ENCODE measurements around the gene GRAP2. TPM values are rescaled to one million over a fixed set of nuclear protein-coding genes. Genes with fewer than 3 reads are reported as not detected.

The GRAP2 gene
- total and polyA plus RNA-seq, 10 of the 15 experiments (the other 5 are each of a cell fraction or from before 2014, with no cell fraction given) = 3.3 to 79.1 (median 59.6) TPM

DNA sequence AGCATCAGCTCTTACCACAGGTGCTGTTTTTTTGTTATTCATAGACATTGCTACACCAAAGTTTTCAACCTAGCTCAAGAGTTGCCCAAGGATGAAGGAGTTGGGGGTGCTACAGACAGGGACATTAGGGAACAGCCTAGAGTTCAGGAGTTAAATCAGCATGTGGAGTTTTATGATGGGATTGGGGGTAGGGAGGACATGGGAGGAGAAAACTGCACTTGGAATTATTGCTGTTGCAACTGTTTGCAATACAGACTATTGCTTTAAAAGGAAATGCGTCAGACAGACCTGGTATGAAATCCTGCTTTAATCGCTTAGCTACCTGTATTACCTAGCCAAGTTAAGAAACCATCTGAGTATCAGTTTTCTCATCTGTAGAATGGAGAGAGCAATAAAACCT lies 65.6 kb downstream of the GRAP2 start (continued):
- no peak for TF ChIP-seq SKIL (IDR thresholded peaks at IDR 0.05; ENCODE audit: low read depth, poor library complexity, severe bottlenecking)

DNA sequence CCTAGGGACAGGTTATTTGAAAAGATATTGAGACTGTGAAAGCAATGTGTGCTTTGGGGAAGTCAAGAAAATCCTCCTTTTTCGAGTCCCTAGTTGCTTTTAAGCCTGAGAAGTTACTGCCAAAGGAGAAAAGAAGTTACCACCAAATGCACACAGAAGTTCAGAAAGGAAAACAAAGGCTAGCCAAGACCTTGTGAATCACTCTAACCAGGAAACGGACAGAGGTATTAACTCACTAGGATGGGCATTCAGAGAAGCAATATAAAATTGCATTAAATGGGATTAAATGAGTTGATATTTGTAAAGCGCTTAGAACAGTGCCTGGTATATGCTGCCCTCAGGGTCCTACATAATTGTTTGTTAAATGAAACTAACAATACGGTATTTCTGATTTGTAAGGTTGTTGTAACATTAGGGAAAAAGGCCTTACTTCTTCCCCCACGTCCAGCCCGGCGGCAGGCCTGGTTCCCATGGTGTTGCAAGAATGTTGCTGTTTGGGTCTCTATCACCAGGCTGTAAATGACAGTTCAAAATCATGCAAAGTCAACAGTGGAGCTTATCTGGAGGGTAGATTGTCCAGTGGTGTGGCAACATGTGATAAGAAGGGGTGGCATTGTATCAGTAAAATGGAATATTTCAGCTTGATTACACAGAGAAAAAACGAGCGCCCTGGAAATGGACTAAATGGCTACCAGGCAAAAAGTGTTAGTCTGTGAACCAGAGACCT lies 66.4 kb downstream of the GRAP2 start:
- CTCF ChIA-PET = interaction anchor here (1.4 kb wide), 2 partner anchors 32 to 34 kb away, joined by 3 to 4 read pairs; no protein-coding TSS in a partner anchor

More for the DNA sequence above, 66.4 kb downstream of the GRAP2 start:
- H4K20me1 ChIP-seq (ENCODE audit: control insufficient read depth, insufficient read depth) = no peaks in the 10 kb centered on the region
- intact Hi-C loops (cut with micrococcal nuclease; ENCODE audit: unreplicated experiment) (no loop called here), in situ Hi-C loops (cut with MboI) (no loop called here)
- FAIRE-seq (no peak), ATAC-seq (no peak), DNase-seq (ENCODE audit: low read depth, low spot score) (no peak)
- no peak overlapping the region for H3K4me2 ChIP-seq (ENCODE audit: control insufficient read depth, insufficient read depth)
- H3K9ac ChIP-seq (ENCODE audit: control insufficient read depth, insufficient read depth, low read length) = no peak overlapping the region
- 85% methylated on average over 9 of the region's 9 CpGs for WGBS (ENCODE audit: insufficient coverage, insufficient replicate concordance, low lambda C conversion rate, missing lambda C conversion rate)
- H3K79me2 ChIP-seq (ENCODE audit: control insufficient read depth, insufficient read depth, low read length) = no peaks in the 10 kb centered on the region
- no peaks in the 10 kb centered on the region for H3K27me3 ChIP-seq (replicated peaks in 1 of 2; ENCODE audit: control insufficient read depth in 2 of 2, insufficient read depth in 2 of 2, low read length in 1 of 2)
- BruUV-seq (replicated peaks) = no TSS peak
- peaks cover 34 to 52% of the 10 kb centered on the region in 2 experiments for H3K36me3 ChIP-seq (ENCODE audit: control insufficient read depth in 2 of 2, insufficient read depth in 2 of 2, low read length in 1 of 2)
- POLR2A ChIA-PET = no interaction called here
- no peak overlapping the region for H3K4me3 ChIP-seq
- H3K27ac ChIP-seq (ENCODE audit: control insufficient read depth, insufficient read depth) = no peak overlapping the region
- H3K4me1 ChIP-seq (ENCODE audit: control insufficient read depth, insufficient read depth, low read length) = peaks cover 12% of the 10 kb centered on the region
- RAD21 ChIA-PET (ENCODE audit: unreplicated experiment) = no interaction called here
- H2AFZ ChIP-seq (ENCODE audit: control insufficient read depth, low read depth, low read length) = no peak overlapping the region
- H3K9me3 ChIP-seq (replicated peaks; ENCODE audit: control insufficient read depth, insufficient read depth, low read length) = peaks cover 6% of the 10 kb centered on the region; the same call in 2 of the 3 replicates
- TF ChIP-seq E4F1 (IDR thresholded peaks at IDR 0.05; ENCODE audit: borderline replicate concordance, partially characterized antibody) (no peak), IKZF2 (IDR thresholded peaks at IDR 0.05) (no peak)
- SMC1A ChIA-PET (ENCODE audit: uncharacterized antibody, unreplicated experiment) = interaction anchor here (2.0 to 2.2 kb wide), 2 partner anchors 52 to 57 kb away, joined by 4 to 10 read pairs; no protein-coding TSS in a partner anchor
